Ovary (tissue), 3 donors: ENCODE measurements around the gene MAST4.

Experiments
- EP300 ChIP-seq: sonication (generic); formaldehyde crosslinking; IDR thresholded peaks from one replicate; pipeline ENCODE4 v1.6.1; 2017; ENCODE audit warnings: antibody characterized with exemption
- TF ChIP-seq, protein P1 (sequence below), 3 donors: fragments of 450-650 bp in 2 of 3; fragments of 200-600 bp in 1 of 3; IDR thresholded peaks; one replicate each; pipeline versions ENCODE4 v1.5.1 to v1.8.0; 2016 to 2022; ENCODE audit warnings: antibody characterized with exemption in 3 of 3, mild to moderate bottlenecking in 1 of 3
- donor health status: DM: no; HTN: no; CAD: no.

- TF ChIP-seq EP300, result no peak
- TF ChIP-seq, protein P1, sequence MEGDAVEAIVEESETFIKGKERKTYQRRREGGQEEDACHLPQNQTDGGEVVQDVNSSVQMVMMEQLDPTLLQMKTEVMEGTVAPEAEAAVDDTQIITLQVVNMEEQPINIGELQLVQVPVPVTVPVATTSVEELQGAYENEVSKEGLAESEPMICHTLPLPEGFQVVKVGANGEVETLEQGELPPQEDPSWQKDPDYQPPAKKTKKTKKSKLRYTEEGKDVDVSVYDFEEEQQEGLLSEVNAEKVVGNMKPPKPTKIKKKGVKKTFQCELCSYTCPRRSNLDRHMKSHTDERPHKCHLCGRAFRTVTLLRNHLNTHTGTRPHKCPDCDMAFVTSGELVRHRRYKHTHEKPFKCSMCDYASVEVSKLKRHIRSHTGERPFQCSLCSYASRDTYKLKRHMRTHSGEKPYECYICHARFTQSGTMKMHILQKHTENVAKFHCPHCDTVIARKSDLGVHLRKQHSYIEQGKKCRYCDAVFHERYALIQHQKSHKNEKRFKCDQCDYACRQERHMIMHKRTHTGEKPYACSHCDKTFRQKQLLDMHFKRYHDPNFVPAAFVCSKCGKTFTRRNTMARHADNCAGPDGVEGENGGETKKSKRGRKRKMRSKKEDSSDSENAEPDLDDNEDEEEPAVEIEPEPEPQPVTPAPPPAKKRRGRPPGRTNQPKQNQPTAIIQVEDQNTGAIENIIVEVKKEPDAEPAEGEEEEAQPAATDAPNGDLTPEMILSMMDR (IDR thresholded peaks at IDR 0.05), result no peak
Observed at GRCh38 chr5:66824476-66824875, 228.3 kb downstream of the MAST4 start.
